ENCODE results near the gene HSP90AB1. TPM values are rescaled to one million over a fixed set of nuclear protein-coding genes. Genes with fewer than 3 reads are reported as not detected.

Gene HSP90AB1
- total RNA-seq, 1 experiment from 2014 or later = 1,986 TPM

DNA sequence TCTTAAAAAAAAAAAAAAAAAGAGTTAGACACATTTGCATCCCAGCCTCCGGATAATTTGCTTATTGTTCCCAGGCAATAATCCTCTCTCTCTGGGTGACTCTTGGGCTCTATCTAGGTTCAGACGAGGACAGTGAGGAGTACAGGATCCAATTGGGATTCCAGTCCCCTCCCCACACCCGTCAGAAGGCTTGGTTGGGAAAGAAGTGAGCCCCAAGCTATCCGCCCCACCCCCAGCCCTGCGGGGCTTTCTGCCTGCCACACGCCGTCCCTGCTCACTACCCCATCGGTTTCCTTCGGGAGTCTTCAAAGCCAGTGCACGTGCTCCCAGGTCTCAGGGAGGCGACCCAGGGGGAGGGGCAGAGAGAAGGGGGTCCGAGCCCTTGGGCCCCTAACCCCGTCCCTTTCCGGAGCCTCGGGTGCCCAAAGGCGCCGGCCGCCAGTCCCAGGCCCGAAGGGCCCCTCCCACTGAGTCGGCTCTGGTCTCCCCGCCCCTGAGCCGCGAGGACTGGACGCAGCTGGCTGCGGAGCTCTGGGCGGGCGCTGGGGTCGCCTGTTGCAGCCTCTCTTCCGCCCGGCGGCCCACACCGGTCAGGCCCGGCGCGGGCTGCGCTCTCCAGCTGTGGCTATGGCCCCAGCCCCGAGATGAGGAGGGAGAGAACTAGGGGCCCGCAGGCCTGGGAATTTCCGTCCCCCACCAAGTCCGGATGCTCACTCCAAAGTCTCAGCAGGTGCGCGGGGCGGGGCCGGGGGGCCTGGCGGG, 27.7 kb upstream of the HSP90AB1 start:
- Histone ChIP-seq H2BK12ac (ENCODE audit: insufficient read length, low read depth, low read length) (peak overlapping the region; percentile 71), H4K8ac (replicated peaks; ENCODE audit: insufficient read length, low read depth, low read length) (no peak overlapping the region), H3K23me2 (ENCODE audit: insufficient read length, low read depth, low read length, poor library complexity, severe bottlenecking) (peaks cover 18% of the 10 kb centered on the region), H2BK15ac (ENCODE audit: low read depth, low read length) (no peak overlapping the region), H2BK120ac (ENCODE audit: low read depth, low read length, poor library complexity, severe bottlenecking) (no peak overlapping the region), H2BK20ac (ENCODE audit: low read depth, low read length, poor library complexity, severe bottlenecking) (no peak overlapping the region), H3K79me2 (ENCODE audit: insufficient read depth, low read length) (peaks cover under 1% of the 10 kb centered on the region; the same call in 1 of the 2 replicates), H4K91ac (ENCODE audit: insufficient read length, low read depth, low read length) (no peak overlapping the region), H3K79me1 (ENCODE audit: insufficient read depth, low read depth, low read length, poor library complexity, severe bottlenecking) (peaks cover under 1% of the 10 kb centered on the region), H2AFZ (ENCODE audit: low read length) (no peak overlapping the region), H3K9me3 (ENCODE audit: control insufficient read depth, low read depth, low read length) (no peaks in the 10 kb centered on the region), H3K4me2 (ENCODE audit: insufficient read depth, insufficient read length, low read length) (peak overlapping the region; percentile 68), H3T11ph (ENCODE audit: low read length) (no peak overlapping the region), H3K18ac (ENCODE audit: insufficient read length, low read depth, low read length) (peak overlapping the region; percentile 92), H3K27ac (ENCODE audit: insufficient read length, low read depth, low read length) (peak overlapping the region; percentile 72), H3K14ac (ENCODE audit: insufficient read depth, low read length) (peak overlapping the region; percentile 76; the same call in 1 of the 2 replicates), H3K27me3 (ENCODE audit: insufficient read depth, low read length) (no peaks in the 10 kb centered on the region), H4K5ac (ENCODE audit: insufficient read length, low read depth, low read length) (no peak overlapping the region), H2AK5ac (ENCODE audit: insufficient read length, low read length) (no peak overlapping the region), H3K9ac (ENCODE audit: extremely low read depth, insufficient read length, low read length) (peak overlapping the region; percentile 77), H2BK5ac (ENCODE audit: insufficient read length, low read length) (no peak overlapping the region), H3K56ac (ENCODE audit: insufficient read length, low read depth, low read length) (no peak overlapping the region), H4K20me1 (ENCODE audit: control insufficient read depth, insufficient read depth, insufficient read length) (no peaks in the 10 kb centered on the region), H3K23ac (ENCODE audit: insufficient read length, low read depth, low read length) (no peak overlapping the region), H3K4me1 (ENCODE audit: insufficient read depth, low read length) (peaks cover 16% of the 10 kb centered on the region; the same call in 1 of the 2 replicates), H3K4ac (ENCODE audit: low read depth, low read length) (no peak overlapping the region)
- no CpG with 5 or more reads among the region's 45 CpGs for WGBS (ENCODE audit: extremely low coverage, insufficient read length, low lambda C conversion rate)
- no peaks in the 10 kb centered on the region; a peak in 1 of 5 replicates for H3K9me3 Mint-ChIP-seq
- peaks cover 53 to 55% of the 10 kb centered on the region in 2 experiments for H3K4me1 Mint-ChIP-seq
- H3K27ac Mint-ChIP-seq = peak overlapping the region; percentile 96 to 100 (median 96)
- peak overlapping the region; percentile 68 to 83 for H3K4me3 Mint-ChIP-seq
- H3K36me3 Mint-ChIP-seq (ENCODE audit: insufficient read depth in 1 of 3, low read depth in 3 of 3) = peaks cover 0 to 3% (median 0%) of the 10 kb centered on the region in 3 experiments; a peak in 2 of 7 replicates
- H3K27me3 Mint-ChIP-seq (ENCODE audit: low read depth) = peaks cover 3% of the 10 kb centered on the region
- no peak for TF ChIP-seq CTCF (conservative IDR thresholded peaks at IDR 0.05)
- DNase-seq = peak; percentile 96
